Endothelial cell (in vitro differentiated cells): ENCODE results near the gene FAM110C. TPM values are rescaled to one million over a fixed set of nuclear protein-coding genes. Genes with fewer than 3 reads are reported as not detected.
"Not testable (repeated sequence)": the region's sequence is repeated elsewhere in the genome, so short reads cannot be mapped to it uniquely, and the experiment has no call there.

Source experiments
- DNase-seq: peaks from one replicate; pipeline ENCODE4 v3.0.0; 2021; ENCODE audit warnings: low spot score
- H3K27ac Mint-ChIP-seq: one replicate; pipeline ENCODE4 v1.8.0; 2021; ENCODE audit warnings: mixed read lengths, inconsistent platforms; ENCODE audit not compliant: unreplicated experiment
- H3K27me3 Mint-ChIP-seq: one replicate; pipeline ENCODE4 v1.8.0; 2021; ENCODE audit warnings: mild to moderate bottlenecking, moderate library complexity, mixed read lengths, inconsistent platforms; ENCODE audit not compliant: unreplicated experiment
- H3K36me3 Mint-ChIP-seq: one replicate; pipeline ENCODE4 v1.8.0; 2021; ENCODE audit warnings: mild to moderate bottlenecking, low read depth, mixed read lengths, inconsistent platforms; ENCODE audit not compliant: unreplicated experiment
- H3K4me1 Mint-ChIP-seq: one replicate; pipeline ENCODE4 v1.8.0; 2021; ENCODE audit warnings: mild to moderate bottlenecking, mixed read lengths, inconsistent platforms; ENCODE audit not compliant: unreplicated experiment
- H3K4me3 Mint-ChIP-seq: one replicate; pipeline ENCODE4 v1.8.0; 2021; ENCODE audit warnings: mild to moderate bottlenecking, mixed read lengths, inconsistent platforms; ENCODE audit not compliant: unreplicated experiment
- H3K9me3 Mint-ChIP-seq: one replicate; pipeline ENCODE4 v1.8.0; 2021; ENCODE audit warnings: mixed read lengths, inconsistent platforms; ENCODE audit not compliant: unreplicated experiment
- total RNA-seq: library from RNA; stranded (reverse); fragmentation: NEBNext Ultra II Directional; extraction: Animal tissue kit (Norgen Biotek cat#: 25700); gene quantifications from one replicate; pipeline ENCODE4 v1.2.1, GENCODE V29; 2021; ENCODE audit not compliant: unreplicated experiment
- TF ChIP-seq, protein P1 (sequence below): fragments of 200-600 bp; sonication (generic); IDR thresholded peaks from one replicate; pipeline ENCODE4 v1.5.0; 2021; ENCODE audit warnings: antibody characterized with exemption; ENCODE audit not compliant: unreplicated experiment

Gene FAM110C
- total RNA-seq, 1 donor from 2014 or later: 0.08 TPM

GRCh38 chr2:80971-81736, 34.8 kb upstream of the FAM110C start:
- H3K36me3 Mint-ChIP-seq: no peaks in the 10 kb centered on the region
- no peak overlapping the region for H3K27ac Mint-ChIP-seq
- TF ChIP-seq, protein P1, sequence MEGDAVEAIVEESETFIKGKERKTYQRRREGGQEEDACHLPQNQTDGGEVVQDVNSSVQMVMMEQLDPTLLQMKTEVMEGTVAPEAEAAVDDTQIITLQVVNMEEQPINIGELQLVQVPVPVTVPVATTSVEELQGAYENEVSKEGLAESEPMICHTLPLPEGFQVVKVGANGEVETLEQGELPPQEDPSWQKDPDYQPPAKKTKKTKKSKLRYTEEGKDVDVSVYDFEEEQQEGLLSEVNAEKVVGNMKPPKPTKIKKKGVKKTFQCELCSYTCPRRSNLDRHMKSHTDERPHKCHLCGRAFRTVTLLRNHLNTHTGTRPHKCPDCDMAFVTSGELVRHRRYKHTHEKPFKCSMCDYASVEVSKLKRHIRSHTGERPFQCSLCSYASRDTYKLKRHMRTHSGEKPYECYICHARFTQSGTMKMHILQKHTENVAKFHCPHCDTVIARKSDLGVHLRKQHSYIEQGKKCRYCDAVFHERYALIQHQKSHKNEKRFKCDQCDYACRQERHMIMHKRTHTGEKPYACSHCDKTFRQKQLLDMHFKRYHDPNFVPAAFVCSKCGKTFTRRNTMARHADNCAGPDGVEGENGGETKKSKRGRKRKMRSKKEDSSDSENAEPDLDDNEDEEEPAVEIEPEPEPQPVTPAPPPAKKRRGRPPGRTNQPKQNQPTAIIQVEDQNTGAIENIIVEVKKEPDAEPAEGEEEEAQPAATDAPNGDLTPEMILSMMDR: no peak
- no peaks in the 10 kb centered on the region for H3K9me3 Mint-ChIP-seq
- H3K4me3 Mint-ChIP-seq: no peak overlapping the region
- no peaks in the 10 kb centered on the region for H3K4me1 Mint-ChIP-seq
- H3K27me3 Mint-ChIP-seq: no peaks in the 10 kb centered on the region
- no peak for DNase-seq

- Mint-ChIP-seq H3K27ac (no peak overlapping the region), H3K36me3 (no peaks in the 10 kb centered on the region), H3K9me3 (no peaks in the 10 kb centered on the region), H3K27me3 (no peaks in the 10 kb centered on the region), H3K4me3 (no peak overlapping the region), H3K4me1 (no peaks in the 10 kb centered on the region)
- TF ChIP-seq, protein P1: no peak
- DNase-seq: no peak
Observed at GRCh38 chr2:80378-80777, 34.1 kb upstream of the FAM110C start.

GRCh38 chr2:71309-72035, 25.2 kb upstream of the FAM110C start:
- TF ChIP-seq, protein P1: no peak
- Mint-ChIP-seq H3K36me3 (no peaks in the 10 kb centered on the region), H3K27ac (no peak overlapping the region), H3K4me3 (no peak overlapping the region), H3K4me1 (no peaks in the 10 kb centered on the region), H3K27me3 (peaks cover 1% of the 10 kb centered on the region), H3K9me3 (no peaks in the 10 kb centered on the region)
- DNase-seq: no peak

DNA sequence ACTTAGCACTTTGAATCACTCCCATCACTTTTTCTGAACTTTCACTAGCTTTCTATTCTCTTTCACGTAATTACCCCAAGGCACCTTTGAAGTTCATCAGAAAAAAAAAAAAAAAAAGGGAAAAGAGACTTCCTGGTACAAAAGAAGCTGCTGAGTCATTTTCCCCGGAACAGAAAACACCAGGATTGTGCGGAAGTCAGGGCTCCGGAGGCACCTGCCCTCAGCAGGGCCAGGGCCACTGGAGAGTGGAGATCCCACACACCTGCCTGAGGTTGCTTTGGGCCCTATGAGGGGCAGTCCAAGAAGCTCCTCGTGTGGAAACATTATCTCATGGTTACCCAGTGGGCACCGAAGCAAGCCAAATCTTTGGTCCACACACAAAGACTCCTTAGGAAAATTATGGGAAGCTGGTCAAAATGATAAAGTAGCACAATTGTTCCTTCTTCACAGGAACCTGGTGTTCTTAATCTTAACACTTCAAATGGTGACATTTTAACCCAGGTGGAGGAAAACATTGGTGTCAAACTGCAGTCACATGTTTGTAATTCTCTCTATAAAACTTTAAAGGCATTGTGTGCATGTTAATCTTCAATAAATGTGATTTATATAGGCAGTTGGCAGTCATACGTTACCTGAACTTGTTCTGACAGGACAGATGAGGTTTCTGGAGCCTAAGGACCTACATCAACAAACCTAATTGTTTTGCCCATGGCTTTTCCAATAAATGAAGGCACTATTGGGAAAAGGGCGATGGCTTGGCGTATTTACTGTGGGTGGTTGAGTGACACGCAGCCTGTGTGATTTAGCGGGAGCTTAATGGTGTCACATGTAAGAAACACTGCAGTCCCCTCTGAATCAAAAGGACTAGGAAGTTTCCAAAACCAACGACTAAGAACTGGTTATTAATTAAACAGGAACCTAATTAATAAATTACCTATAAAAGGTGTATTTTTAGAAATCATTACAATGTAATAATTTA, 23.4 kb upstream of the FAM110C start:
- Mint-ChIP-seq H3K4me3 (no peak overlapping the region), H3K36me3 (no peaks in the 10 kb centered on the region), H3K9me3 (no peaks in the 10 kb centered on the region), H3K27me3 (peaks cover 1% of the 10 kb centered on the region), H3K4me1 (no peaks in the 10 kb centered on the region), H3K27ac (no peak overlapping the region)
- TF ChIP-seq, protein P1: no peak
- DNase-seq: peak; percentile 31

- not testable (repeated sequence) for H3K36me3 Mint-ChIP-seq, H3K4me3 Mint-ChIP-seq, H3K9me3 Mint-ChIP-seq, H3K4me1 Mint-ChIP-seq, DNase-seq, H3K27me3 Mint-ChIP-seq, H3K27ac Mint-ChIP-seq
Observed at GRCh38 chr2:68637-69036, 22.3 kb upstream of the FAM110C start.
